ENCODE measurements around the gene NFAT5. TPM values are rescaled to one million over a fixed set of nuclear protein-coding genes. Genes with fewer than 3 reads are reported as not detected.

NFAT5 gene
- total RNA-seq, 2 donors from 2014 or later: 41.4 to 52.7 TPM

DNA sequence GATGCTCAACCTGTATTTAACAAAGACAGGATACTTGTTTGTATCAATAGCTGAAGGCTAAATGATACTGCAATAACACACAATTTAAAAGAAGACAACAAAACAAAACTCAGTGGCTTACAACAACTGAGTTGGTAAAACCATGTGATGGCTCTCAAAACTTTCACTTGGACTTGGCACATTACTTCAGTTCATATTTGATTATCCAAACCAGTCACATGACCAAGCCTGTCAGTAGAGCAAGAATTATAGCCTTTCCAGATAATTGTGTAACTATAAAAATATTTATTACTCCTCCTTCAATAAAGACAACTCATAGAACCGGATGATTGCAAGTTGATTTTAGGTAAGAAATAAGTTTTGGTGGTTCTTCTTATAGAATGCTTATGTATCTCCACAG is 103.8 kb downstream of the NFAT5 start:
- TF ChIP-seq, protein P1, sequence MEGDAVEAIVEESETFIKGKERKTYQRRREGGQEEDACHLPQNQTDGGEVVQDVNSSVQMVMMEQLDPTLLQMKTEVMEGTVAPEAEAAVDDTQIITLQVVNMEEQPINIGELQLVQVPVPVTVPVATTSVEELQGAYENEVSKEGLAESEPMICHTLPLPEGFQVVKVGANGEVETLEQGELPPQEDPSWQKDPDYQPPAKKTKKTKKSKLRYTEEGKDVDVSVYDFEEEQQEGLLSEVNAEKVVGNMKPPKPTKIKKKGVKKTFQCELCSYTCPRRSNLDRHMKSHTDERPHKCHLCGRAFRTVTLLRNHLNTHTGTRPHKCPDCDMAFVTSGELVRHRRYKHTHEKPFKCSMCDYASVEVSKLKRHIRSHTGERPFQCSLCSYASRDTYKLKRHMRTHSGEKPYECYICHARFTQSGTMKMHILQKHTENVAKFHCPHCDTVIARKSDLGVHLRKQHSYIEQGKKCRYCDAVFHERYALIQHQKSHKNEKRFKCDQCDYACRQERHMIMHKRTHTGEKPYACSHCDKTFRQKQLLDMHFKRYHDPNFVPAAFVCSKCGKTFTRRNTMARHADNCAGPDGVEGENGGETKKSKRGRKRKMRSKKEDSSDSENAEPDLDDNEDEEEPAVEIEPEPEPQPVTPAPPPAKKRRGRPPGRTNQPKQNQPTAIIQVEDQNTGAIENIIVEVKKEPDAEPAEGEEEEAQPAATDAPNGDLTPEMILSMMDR (IDR thresholded peaks at IDR 0.05): no peak
- TF ChIP-seq POLR2A (IDR thresholded peaks at IDR 0.05) (no peak), POLR2AphosphoS5 (IDR thresholded peaks at IDR 0.05) (peak; percentile 14)
- Histone ChIP-seq H3K27me3 (replicated peaks; ENCODE audit: insufficient read depth) (no peaks in the 10 kb centered on the region), H3K4me3 (no peak overlapping the region), H3K4me1 (replicated peaks) (no peaks in the 10 kb centered on the region), H3K27ac (no peak overlapping the region), H3K36me3 (no peaks in the 10 kb centered on the region), H3K9me3 (no peaks in the 10 kb centered on the region)
- 33% methylated on average over 1 of the region's 1 CpG for WGBS
- intact Hi-C loops (cut with DNase I): no loop called here
- no peak for DNase-seq (ENCODE audit: low spot score)

DNA sequence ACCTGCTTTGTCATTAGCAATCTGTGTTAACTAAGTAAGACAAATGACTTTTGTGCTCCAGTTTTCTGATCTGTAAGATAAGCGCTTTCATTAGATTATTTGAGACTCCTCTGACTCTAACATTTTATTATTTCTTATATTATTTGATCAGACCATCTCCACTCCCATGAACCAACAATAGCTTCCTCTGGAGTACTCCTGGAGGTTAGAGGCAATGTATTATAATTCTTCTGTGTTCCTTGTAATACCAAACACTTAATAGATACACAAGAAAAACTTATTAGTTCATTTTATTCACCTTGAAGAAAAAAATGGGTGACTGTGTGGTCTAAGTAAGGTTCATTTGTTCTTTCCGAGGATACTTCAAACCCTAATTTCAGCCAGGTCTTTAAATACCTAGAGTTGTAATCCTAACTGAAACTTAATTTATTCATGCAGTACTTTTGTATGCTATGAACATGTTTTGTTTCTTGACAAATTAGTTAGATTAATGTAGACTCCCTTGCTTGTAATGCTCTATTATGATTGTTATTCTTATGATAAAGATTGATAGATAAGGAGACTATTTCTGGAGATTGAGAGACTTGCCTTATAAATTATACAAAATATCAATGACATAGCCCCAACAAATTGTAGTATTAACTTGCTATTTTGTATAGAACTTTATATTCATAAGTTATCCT is 106.7 kb downstream of the NFAT5 start:
- DNase-seq (ENCODE audit: low spot score): no peak
- intact Hi-C loops (cut with DNase I): no loop called here
- Histone ChIP-seq H3K4me3 (no peak overlapping the region), H3K4me1 (replicated peaks) (no peaks in the 10 kb centered on the region), H3K27ac (no peak overlapping the region), H3K36me3 (no peaks in the 10 kb centered on the region), H3K9me3 (no peaks in the 10 kb centered on the region), H3K27me3 (replicated peaks; ENCODE audit: insufficient read depth) (no peaks in the 10 kb centered on the region)
- TF ChIP-seq POLR2A (IDR thresholded peaks at IDR 0.05): no peak
- TF ChIP-seq, protein P1 (IDR thresholded peaks at IDR 0.05): no peak
- TF ChIP-seq POLR2AphosphoS5 (IDR thresholded peaks at IDR 0.05): no peak
- WGBS: 88% methylated on average over 2 of the region's 2 CpGs

DNA sequence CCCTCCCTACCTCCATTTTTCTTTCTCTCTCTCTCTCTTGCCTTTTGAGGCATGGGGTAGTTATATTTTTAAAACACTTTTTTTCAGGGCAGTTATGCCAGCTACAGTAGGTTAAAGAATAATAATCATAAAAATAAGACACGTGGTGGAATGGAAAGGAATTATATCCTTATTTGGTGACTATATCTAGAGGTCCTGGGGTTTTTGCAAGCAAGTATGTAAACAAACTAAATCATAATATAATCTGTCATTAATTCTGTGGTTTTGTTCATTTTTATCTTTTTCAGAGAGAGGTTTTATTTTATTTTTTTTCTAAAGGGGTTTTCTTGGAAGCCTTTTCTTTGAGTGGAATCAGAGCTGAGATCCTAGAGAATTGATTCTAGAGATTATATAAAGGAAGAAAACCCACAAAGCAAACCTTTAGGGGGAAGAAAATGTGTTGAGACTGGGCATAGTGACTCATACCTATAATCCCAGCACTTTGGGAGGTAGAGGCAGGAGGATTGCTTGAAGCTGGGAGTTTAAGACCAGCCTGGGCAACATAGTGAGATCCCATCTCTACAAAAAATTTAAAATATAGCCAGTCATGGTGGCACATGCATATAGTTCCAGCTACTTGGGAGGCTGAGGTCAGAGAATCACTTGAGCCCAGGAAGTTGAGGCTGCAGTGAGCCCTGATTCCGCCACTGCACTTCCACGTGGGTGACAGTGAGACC is 107.4 kb downstream of the NFAT5 start:
- 58% methylated on average over 3 of the region's 3 CpGs for WGBS
- TF ChIP-seq, protein P1 (IDR thresholded peaks at IDR 0.05): no peak
- TF ChIP-seq POLR2AphosphoS5 (IDR thresholded peaks at IDR 0.05) (no peak), POLR2A (IDR thresholded peaks at IDR 0.05) (no peak)
- no peaks in the 10 kb centered on the region for H3K36me3 ChIP-seq
- no peak for DNase-seq (ENCODE audit: low spot score)
- H3K27ac ChIP-seq: no peak overlapping the region
- intact Hi-C loops (cut with DNase I): no loop called here
- H3K9me3 ChIP-seq: no peaks in the 10 kb centered on the region
- H3K4me1 ChIP-seq (replicated peaks): no peaks in the 10 kb centered on the region
- no peak overlapping the region for H3K4me3 ChIP-seq
- no peaks in the 10 kb centered on the region for H3K27me3 ChIP-seq (replicated peaks; ENCODE audit: insufficient read depth)

DNA sequence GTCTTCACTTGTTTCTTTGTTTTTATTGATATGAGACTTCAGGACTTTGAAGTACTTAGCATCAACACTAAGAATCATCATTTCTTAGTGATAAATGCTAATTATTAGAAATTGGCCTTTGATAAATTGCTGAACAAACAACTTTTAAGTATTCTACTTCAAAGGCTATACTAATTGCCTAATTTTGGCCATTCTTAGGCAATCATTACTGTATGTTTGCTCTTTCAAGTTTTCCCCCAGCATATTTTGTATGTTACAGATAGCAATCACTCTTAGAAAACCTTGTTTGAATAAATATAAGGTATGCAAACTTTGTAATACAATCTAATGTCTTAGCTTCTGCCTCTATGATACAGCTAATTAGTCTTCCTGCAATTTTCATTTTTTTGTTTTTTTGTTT is 114.6 kb downstream of the NFAT5 start:
- H3K9me3 ChIP-seq: no peaks in the 10 kb centered on the region
- H3K27me3 ChIP-seq (replicated peaks; ENCODE audit: insufficient read depth): no peaks in the 10 kb centered on the region
- no peak overlapping the region for H3K27ac ChIP-seq
- H3K4me3 ChIP-seq: no peak overlapping the region
- no peak for DNase-seq (ENCODE audit: low spot score)
- TF ChIP-seq POLR2AphosphoS5 (IDR thresholded peaks at IDR 0.05) (no peak), POLR2A (IDR thresholded peaks at IDR 0.05) (no peak)
- TF ChIP-seq, protein P1 (IDR thresholded peaks at IDR 0.05): no peak
- H3K36me3 ChIP-seq: peaks cover 0 to 8% of the 10 kb centered on the region in 2 donors
- no peaks in the 10 kb centered on the region for H3K4me1 ChIP-seq (replicated peaks)
- intact Hi-C loops (cut with DNase I): no loop called here

DNA sequence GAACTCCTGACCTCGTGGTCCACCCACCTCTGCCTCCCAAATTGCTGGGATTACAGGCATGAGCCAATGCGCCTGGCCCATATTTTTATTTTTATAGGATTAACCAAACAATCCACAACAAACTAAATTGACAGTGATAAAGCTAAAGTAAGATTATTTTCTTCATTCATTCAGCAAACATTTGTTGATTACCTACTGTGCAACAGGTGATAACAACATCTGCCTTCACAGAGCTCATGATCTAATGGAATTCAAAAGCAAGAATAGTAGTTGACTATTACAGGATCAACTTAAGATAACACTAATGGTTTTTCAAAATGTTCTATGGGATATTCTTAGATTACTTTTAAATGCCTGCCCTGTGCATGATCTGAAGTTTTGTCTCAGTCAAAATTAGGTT is 122.8 kb downstream of the NFAT5 start:
- Histone ChIP-seq H3K4me3 (no peak overlapping the region), H3K36me3 (peaks cover 0 to 11% of the 10 kb centered on the region in 2 donors), H3K27ac (no peak overlapping the region), H3K9me3 (no peaks in the 10 kb centered on the region), H3K4me1 (replicated peaks) (no peaks in the 10 kb centered on the region), H3K27me3 (replicated peaks; ENCODE audit: insufficient read depth) (no peaks in the 10 kb centered on the region)
- intact Hi-C loops (cut with DNase I): no loop called here
- WGBS: 94% methylated on average over 2 of the region's 2 CpGs
- TF ChIP-seq, protein P1 (IDR thresholded peaks at IDR 0.05): no peak
- TF ChIP-seq POLR2A (IDR thresholded peaks at IDR 0.05) (no peak), POLR2AphosphoS5 (IDR thresholded peaks at IDR 0.05) (no peak)
- DNase-seq (ENCODE audit: low spot score): no peak

Measured in prostate gland (tissue), 2 donors.